Measurements from ENCODE around the gene TRIM14.

DNA sequence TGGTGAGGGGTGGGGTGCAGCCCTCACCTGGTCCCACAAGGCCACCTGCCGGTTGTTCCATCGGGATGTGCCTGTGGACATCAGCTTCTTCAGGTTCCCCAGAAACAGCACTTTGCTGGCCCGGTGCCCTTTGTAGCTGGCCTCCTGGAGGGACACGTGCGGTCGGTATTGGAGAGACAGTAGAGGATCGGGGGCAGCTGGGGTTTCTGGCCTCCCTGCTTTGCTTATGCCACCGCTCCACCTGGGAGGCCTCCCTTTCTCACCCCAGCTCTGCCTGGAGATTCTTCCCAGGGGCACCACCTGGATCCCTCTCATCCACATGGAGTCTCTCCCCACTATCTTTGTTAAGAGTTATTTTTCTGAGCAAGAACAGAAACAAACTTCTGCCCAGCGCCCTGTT is 13.1 kb upstream of the TRIM14 start:
- TF ChIP-seq SP1 (IDR thresholded peaks at IDR 0.05) (no peak), FOXA1 (IDR thresholded peaks at IDR 0.05) (no peak), TARDBP (IDR thresholded peaks at IDR 0.05) (no peak), ZNF384 (IDR thresholded peaks at IDR 0.05) (no peak), SUZ12 (IDR thresholded peaks at IDR 0.05) (no peak), FOXM1 (IDR thresholded peaks at IDR 0.05; ENCODE audit: borderline replicate concordance) (no peak), FOXK2 (IDR thresholded peaks at IDR 0.05) (no peak), L3MBTL2 (conservative IDR thresholded peaks at IDR 0.05) (no peak), BHLHE40 (IDR thresholded peaks at IDR 0.05; ENCODE audit: borderline replicate concordance) (no peak), CTBP1 (IDR thresholded peaks at IDR 0.05; ENCODE audit: borderline replicate concordance) (no peak)

All from HEK293T (cell line).